Fibroblast of lung (primary cell): ENCODE data around the gene SHKBP1. TPM values are rescaled to one million over a fixed set of nuclear protein-coding genes. Genes with fewer than 3 reads are reported as not detected.

Experiments
- DNase-seq, 2 donors: peaks; one replicate each; pipeline versions ENCODE4 v3.0.0 to v3.0.0-alpha.2; 2010; ENCODE audit warnings: low read depth in 2 of 2
- H2AFZ ChIP-seq: 2 replicates; pipeline ENCODE4 v1.5.1; 2012; ENCODE audit warnings: low read length, control low read depth, inconsistent platforms
- H3K27ac ChIP-seq: 2 replicates; pipeline ENCODE4 v1.5.1; 2011; ENCODE audit warnings: low read length, control low read depth; ENCODE audit not compliant: insufficient read depth
- H3K27me3 ChIP-seq: 2 replicates; pipeline ENCODE4 v1.5.1; 2011; ENCODE audit warnings: mild to moderate bottlenecking, low read length; ENCODE audit not compliant: control insufficient read depth, insufficient read depth
- H3K36me3 ChIP-seq: 2 replicates; pipeline ENCODE4 v1.5.1; 2011; ENCODE audit warnings: low read length; ENCODE audit not compliant: control insufficient read depth, insufficient read depth
- H3K4me1 ChIP-seq: 2 replicates; pipeline ENCODE4 v1.5.1; 2011; ENCODE audit warnings: low read length; ENCODE audit not compliant: control insufficient read depth, insufficient read depth; ENCODE audit errors: extremely low read depth
- H3K4me2 ChIP-seq: 2 replicates; pipeline ENCODE4 v1.5.1; 2011; ENCODE audit warnings: low read length, control low read depth; ENCODE audit not compliant: insufficient read depth; ENCODE audit errors: extremely low read depth
- H3K4me3 ChIP-seq, 4 experiments: fragments of 200-600 bp in 1 of 4; sonication (generic) in 1 of 4; replicated peaks in 1 of 4; 2 replicates each; pipeline ENCODE4 v1.5.1; 2011 to 2016; ENCODE audit warnings: low read length in 4 of 4, low read depth in 3 of 4, mild to moderate bottlenecking in 3 of 4, control low read depth in 2 of 4, inconsistent platforms in 1 of 4, mixed read lengths in 1 of 4; ENCODE audit not compliant: insufficient read depth in 1 of 4; ENCODE audit errors: control extremely low read depth in 1 of 4
- H3K79me2 ChIP-seq: 2 replicates; pipeline ENCODE4 v1.5.1; 2012; ENCODE audit warnings: mild to moderate bottlenecking, low read length, inconsistent platforms; ENCODE audit not compliant: control insufficient read depth, insufficient read depth
- H3K9ac ChIP-seq: 2 replicates; pipeline ENCODE4 v1.5.1; 2011; ENCODE audit warnings: mild to moderate bottlenecking, low read length, control low read depth; ENCODE audit not compliant: insufficient read depth
- H3K9me3 ChIP-seq: 2 replicates; pipeline ENCODE4 v1.5.1; 2012; ENCODE audit warnings: low read depth, low read length; ENCODE audit not compliant: control insufficient read depth, insufficient read depth
- H4K20me1 ChIP-seq: 2 replicates; pipeline ENCODE4 v1.5.1; 2011; ENCODE audit warnings: low read length; ENCODE audit not compliant: control insufficient read depth, insufficient read depth; ENCODE audit errors: extremely low read depth
- CTCF ChIP-seq, 2 donors: IDR thresholded peaks in 1 of 2; conservative IDR thresholded peaks in 1 of 2; 1 replicate in 1 of 2; 2 replicates in 1 of 2; pipeline ENCODE4 v1.5.1; 2011 to 2012; ENCODE audit warnings: low read length in 2 of 2, control low read depth in 1 of 2, inconsistent platforms in 1 of 2, low read depth in 1 of 2, mild to moderate bottlenecking in 1 of 2
- EZH2 ChIP-seq: IDR thresholded peaks from 2 replicates; pipeline ENCODE4 v1.5.1; 2012; ENCODE audit warnings: low read length, control low read depth, mild to moderate bottlenecking; ENCODE audit errors: missing control alignments
- polyA plus RNA-seq, 2 donors: library from polyadenylated mRNA; depleted of rRNA in 1 of 2; stranded (reverse) in 1 of 2; unstranded in 1 of 2; fragments of >200 nt; gene quantifications; 2 replicates each; pipeline ENCODE4 v1.2.1, GENCODE V29; 2011 to 2012; ENCODE audit warnings: missing spikeins in 1 of 2
- total RNA-seq: library from RNA; depleted of rRNA; stranded (reverse); fragments of >200 nt; gene quantifications from 2 replicates; pipeline ENCODE4 v1.2.1, GENCODE V29; 2014

SHKBP1 gene
- total and polyA plus RNA-seq, 2 donors (not counting 1 experiment from before 2014, with no cell fraction given) = 35.6 to 43.4 TPM

GRCh38 chr19:40556953-40557530 lies 19.6 kb upstream of the SHKBP1 start:
- peaks cover 3% of the 10 kb centered on the region for H3K27me3 ChIP-seq

GRCh38 chr19:40559394-40559793 lies 17.3 kb upstream of the SHKBP1 start:
- no peaks in the 10 kb centered on the region for H3K36me3 ChIP-seq
- H3K79me2 ChIP-seq = no peaks in the 10 kb centered on the region
- no peaks in the 10 kb centered on the region for H4K20me1 ChIP-seq
- no peak for TF ChIP-seq EZH2
- no peak for TF ChIP-seq CTCF (conservative IDR thresholded peaks at IDR 0.05 in 1 of 2, IDR thresholded peaks at IDR 0.05 in 1 of 2; ENCODE audit: low read depth in 1 of 2, low read length in 2 of 2)
- no peak overlapping the region for H3K4me3 ChIP-seq
- no peaks in the 10 kb centered on the region for H3K27me3 ChIP-seq
- no peak for DNase-seq
- no peak overlapping the region for H3K9ac ChIP-seq
- no peaks in the 10 kb centered on the region for H3K9me3 ChIP-seq
- no peak overlapping the region for H2AFZ ChIP-seq
- no peaks in the 10 kb centered on the region for H3K4me1 ChIP-seq
- H3K4me2 ChIP-seq = no peak overlapping the region
- no peak overlapping the region for H3K27ac ChIP-seq

More at GRCh38 chr19:40556953-40557530, 19.6 kb upstream of the SHKBP1 start:
- Histone ChIP-seq H2AFZ (no peak overlapping the region), H3K36me3 (no peaks in the 10 kb centered on the region), H3K27ac (no peak overlapping the region), H3K4me1 (no peaks in the 10 kb centered on the region), H4K20me1 (no peaks in the 10 kb centered on the region), H3K9me3 (no peaks in the 10 kb centered on the region), H3K9ac (no peak overlapping the region), H3K4me3 (no peak overlapping the region), H3K79me2 (no peaks in the 10 kb centered on the region), H3K4me2 (no peak overlapping the region)
- no peak for DNase-seq
- TF ChIP-seq CTCF (conservative IDR thresholded peaks at IDR 0.05 in 1 of 2, IDR thresholded peaks at IDR 0.05 in 1 of 2; ENCODE audit: low read depth in 1 of 2, low read length in 2 of 2) (no peak), EZH2 (no peak)

GRCh38 chr19:40560092-40560507 lies 16.6 kb upstream of the SHKBP1 start:
- H3K4me2 ChIP-seq = no peak overlapping the region
- H3K27me3 ChIP-seq = no peaks in the 10 kb centered on the region
- H3K79me2 ChIP-seq = no peaks in the 10 kb centered on the region
- DNase-seq = no peak
- no peak overlapping the region for H2AFZ ChIP-seq
- TF ChIP-seq EZH2 (no peak), CTCF (conservative IDR thresholded peaks at IDR 0.05 in 1 of 2, IDR thresholded peaks at IDR 0.05 in 1 of 2; ENCODE audit: low read depth in 1 of 2, low read length in 2 of 2) (no peak)
- H4K20me1 ChIP-seq = no peaks in the 10 kb centered on the region
- no peaks in the 10 kb centered on the region for H3K4me1 ChIP-seq
- H3K36me3 ChIP-seq = no peaks in the 10 kb centered on the region
- H3K9ac ChIP-seq = no peak overlapping the region
- no peaks in the 10 kb centered on the region for H3K9me3 ChIP-seq
- no peak overlapping the region for H3K4me3 ChIP-seq
- H3K27ac ChIP-seq = no peak overlapping the region
